GM12875 (cell line): Measurements from ENCODE around the gene MAP4K3.
"Not testable (repeated sequence)": the region's sequence is repeated elsewhere in the genome, so short reads cannot be mapped to it uniquely, and the experiment has no call there.

Experiments
- H3K4me3 ChIP-seq: one replicate; pipeline ENCODE4 v1.5.1; 2011; ENCODE audit warnings: low read depth, low read length, control low read depth
- CTCF ChIP-seq: IDR thresholded peaks from 2 replicates; pipeline ENCODE4 v1.5.1; 2011; ENCODE audit warnings: low read depth, mild to moderate bottlenecking, control low read depth, inconsistent platforms, low read length, moderate library complexity, borderline replicate concordance; ENCODE audit not compliant: insufficient read depth

The MAP4K3 gene

GRCh38 chr2:39373181-39373802, 63.8 kb downstream of the MAP4K3 start:
- H3K4me3 ChIP-seq = no peak overlapping the region
- no peak for TF ChIP-seq CTCF

- no peak for TF ChIP-seq CTCF
- H3K4me3 ChIP-seq = no peak overlapping the region
These were observed 67.0 kb downstream of the MAP4K3 start for GRCh38 chr2:39370101-39370500.

GRCh38 chr2:39368846-39369245, 68.2 kb downstream of the MAP4K3 start:
- no peak overlapping the region for H3K4me3 ChIP-seq
- no peak for TF ChIP-seq CTCF

- TF ChIP-seq CTCF = no peak
- H3K4me3 ChIP-seq = no peak overlapping the region
These were observed 68.7 kb downstream of the MAP4K3 start for GRCh38 chr2:39368376-39368775.

- no peak for TF ChIP-seq CTCF
- H3K4me3 ChIP-seq = no peak overlapping the region
These were observed 74.5 kb downstream of the MAP4K3 start for GRCh38 chr2:39362595-39362994.

GRCh38 chr2:39361511-39361910, 75.6 kb downstream of the MAP4K3 start:
- no peak for TF ChIP-seq CTCF
- H3K4me3 ChIP-seq = no peak overlapping the region

- not testable (repeated sequence) for H3K4me3 ChIP-seq
These were observed 76.7 kb downstream of the MAP4K3 start for GRCh38 chr2:39360342-39360741.
